ENCODE data around the gene INTS6. TPM values are rescaled to one million over a fixed set of nuclear protein-coding genes. Genes with fewer than 3 reads are reported as not detected.

Gene INTS6
- total RNA-seq, 2 experiments from 2014 or later, result 48.9 to 52.0 TPM

GRCh38 chr13:51397262-51397941 lies 55.4 kb downstream of the INTS6 start:
- H3K36me3 Mint-ChIP-seq (ENCODE audit: low read depth), result peaks cover 35% of the 10 kb centered on the region
- no peak overlapping the region for H3K27ac Mint-ChIP-seq
- H3K9me3 Mint-ChIP-seq (ENCODE audit: insufficient read depth), result no peaks in the 10 kb centered on the region
- peaks cover 17% of the 10 kb centered on the region for H3K4me1 Mint-ChIP-seq (ENCODE audit: low read depth)
- POLR2A ChIA-PET, result no interaction called here
- no peaks in the 10 kb centered on the region for H3K27me3 Mint-ChIP-seq (ENCODE audit: low read depth)
- no peak for DNase-seq
- H3K4me3 Mint-ChIP-seq, result no peak overlapping the region
- CTCF ChIA-PET, result no interaction called here
- ATAC-seq, result no peak

- Mint-ChIP-seq H3K4me3 (no peak overlapping the region), H3K4me1 (ENCODE audit: low read depth) (peaks cover 17% of the 10 kb centered on the region), H3K27ac (no peak overlapping the region), H3K27me3 (ENCODE audit: low read depth) (no peaks in the 10 kb centered on the region), H3K9me3 (ENCODE audit: insufficient read depth) (no peaks in the 10 kb centered on the region), H3K36me3 (ENCODE audit: low read depth) (peaks cover 40% of the 10 kb centered on the region)
- ChIA-PET POLR2A (no interaction called here), CTCF (no interaction called here)
- DNase-seq (no peak), ATAC-seq (no peak)
Observed at GRCh38 chr13:51396352-51396751, 56.5 kb downstream of the INTS6 start.

GRCh38 chr13:51394724-51395123 lies 58.1 kb downstream of the INTS6 start:
- ATAC-seq (no peak), DNase-seq (no peak)
- Mint-ChIP-seq H3K4me1 (ENCODE audit: low read depth) (peaks cover 13% of the 10 kb centered on the region), H3K4me3 (no peak overlapping the region), H3K27ac (no peak overlapping the region), H3K9me3 (ENCODE audit: insufficient read depth) (no peaks in the 10 kb centered on the region), H3K36me3 (ENCODE audit: low read depth) (peaks cover 34% of the 10 kb centered on the region), H3K27me3 (ENCODE audit: low read depth) (no peaks in the 10 kb centered on the region)
- POLR2A ChIA-PET, result no interaction called here
- CTCF ChIA-PET, result interaction anchor here (2.3 kb wide), 1 partner anchor 9 kb away, joined by 7 read pairs; no protein-coding TSS in a partner anchor

- Mint-ChIP-seq H3K4me3 (no peak overlapping the region), H3K27ac (no peak overlapping the region), H3K4me1 (ENCODE audit: low read depth) (no peaks in the 10 kb centered on the region), H3K9me3 (ENCODE audit: insufficient read depth) (no peaks in the 10 kb centered on the region), H3K36me3 (ENCODE audit: low read depth) (peaks cover 22% of the 10 kb centered on the region), H3K27me3 (ENCODE audit: low read depth) (no peaks in the 10 kb centered on the region)
- ChIA-PET CTCF (interaction anchor here (1.8 kb wide), 1 partner anchor 10 kb away, joined by 7 read pairs; no protein-coding TSS in a partner anchor), POLR2A (no interaction called here)
- ATAC-seq (no peak), DNase-seq (no peak)
Observed at GRCh38 chr13:51385114-51385513, 67.7 kb downstream of the INTS6 start.

DNA sequence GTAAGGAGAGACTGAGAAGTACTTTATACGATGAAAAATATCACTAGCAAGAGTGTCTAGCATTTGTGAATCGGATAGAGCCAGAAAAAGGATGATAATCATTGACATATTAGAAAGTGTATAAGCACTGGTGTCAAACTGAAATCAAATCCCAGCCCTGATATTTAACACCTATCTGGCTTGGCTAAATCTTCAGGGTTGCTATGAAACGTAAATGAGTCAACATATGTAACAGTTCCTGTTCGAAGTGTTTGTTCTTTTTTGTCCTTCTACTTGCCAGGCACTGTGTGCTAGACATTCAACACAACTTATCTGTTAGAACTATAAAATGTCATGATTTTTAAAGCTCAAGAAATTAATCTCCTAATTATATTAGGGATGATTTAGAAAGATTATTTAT lies 72.6 kb downstream of the INTS6 start:
- no peaks in the 10 kb centered on the region for H3K4me1 Mint-ChIP-seq (ENCODE audit: low read depth)
- no peak for DNase-seq
- no peaks in the 10 kb centered on the region for H3K9me3 Mint-ChIP-seq (ENCODE audit: insufficient read depth)
- H3K4me3 Mint-ChIP-seq, result no peak overlapping the region
- CTCF ChIA-PET, result interaction anchor here (1.3 kb wide), 1 partner anchor 94 kb away, joined by 5 read pairs; no protein-coding TSS in a partner anchor
- no peak overlapping the region for H3K27ac Mint-ChIP-seq
- ATAC-seq, result no peak
- no peaks in the 10 kb centered on the region for H3K27me3 Mint-ChIP-seq (ENCODE audit: low read depth)
- peaks cover 46% of the 10 kb centered on the region for H3K36me3 Mint-ChIP-seq (ENCODE audit: low read depth)
- POLR2A ChIA-PET, result no interaction called here

DNA sequence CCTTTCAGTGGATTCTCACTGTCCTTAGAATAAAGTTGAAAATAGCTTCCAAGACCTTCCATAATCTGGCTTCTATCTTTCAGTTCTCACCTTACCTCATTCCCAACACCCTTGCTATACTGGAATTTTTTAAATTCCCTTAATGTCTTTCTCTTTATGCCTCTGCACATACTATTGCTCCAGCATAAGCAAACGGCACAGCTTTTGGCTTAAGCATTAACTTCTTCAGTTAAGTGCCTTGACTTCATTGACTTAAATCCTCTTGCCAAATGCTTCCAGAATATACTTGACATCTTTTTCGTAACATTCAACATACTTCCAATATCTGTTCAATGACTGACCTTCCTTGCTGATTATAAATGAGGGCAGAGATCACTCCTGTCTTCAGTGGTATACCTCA lies 79.4 kb downstream of the INTS6 start:
- ATAC-seq, result no peak
- H3K27me3 Mint-ChIP-seq (ENCODE audit: low read depth), result no peaks in the 10 kb centered on the region
- POLR2A ChIA-PET, result no interaction called here
- H3K4me3 Mint-ChIP-seq, result no peak overlapping the region
- DNase-seq, result no peak
- CTCF ChIA-PET, result no interaction called here
- no peaks in the 10 kb centered on the region for H3K4me1 Mint-ChIP-seq (ENCODE audit: low read depth)
- H3K36me3 Mint-ChIP-seq (ENCODE audit: low read depth), result peaks cover 40% of the 10 kb centered on the region
- no peak overlapping the region for H3K27ac Mint-ChIP-seq
- H3K9me3 Mint-ChIP-seq (ENCODE audit: insufficient read depth), result no peaks in the 10 kb centered on the region

DNA sequence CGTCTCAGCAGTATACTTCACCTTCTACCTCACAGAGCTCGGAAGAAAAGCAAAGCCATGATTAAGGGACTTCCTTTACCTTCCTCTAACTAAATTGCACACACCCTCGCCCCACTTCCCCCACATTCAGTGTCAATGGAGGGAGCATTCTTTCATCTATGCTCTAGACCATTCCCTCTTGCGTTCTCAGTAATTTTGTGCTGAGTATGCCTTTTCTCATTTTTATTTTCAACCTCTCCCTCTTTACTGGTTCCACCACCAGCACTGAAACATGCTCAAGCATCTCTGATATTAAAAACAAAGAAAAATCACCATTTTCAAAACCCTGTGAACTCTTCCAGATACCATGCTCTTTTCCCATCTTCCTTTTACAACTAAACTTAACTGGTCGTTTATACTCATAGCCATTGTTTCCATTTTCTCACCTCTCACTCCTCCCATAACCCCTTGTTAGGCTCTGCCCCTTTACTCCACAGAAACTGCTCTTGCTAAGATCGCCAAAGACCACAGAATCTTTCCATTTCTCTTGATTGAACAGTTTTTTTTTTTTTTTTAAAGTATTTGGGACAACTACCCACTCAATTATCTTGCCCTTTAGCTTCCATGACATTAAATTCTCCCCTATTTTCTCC lies 81.0 kb downstream of the INTS6 start:
- peaks cover 30% of the 10 kb centered on the region for H3K36me3 Mint-ChIP-seq (ENCODE audit: low read depth)
- no peaks in the 10 kb centered on the region for H3K9me3 Mint-ChIP-seq (ENCODE audit: insufficient read depth)
- no peaks in the 10 kb centered on the region for H3K27me3 Mint-ChIP-seq (ENCODE audit: low read depth)
- H3K27ac Mint-ChIP-seq, result no peak overlapping the region
- DNase-seq (no peak), ATAC-seq (no peak)
- CTCF ChIA-PET, result interaction anchor here (0.8 kb wide), 1 partner anchor 424 kb away, joined by 3 read pairs; no protein-coding TSS in a partner anchor
- POLR2A ChIA-PET, result no interaction called here
- no peaks in the 10 kb centered on the region for H3K4me1 Mint-ChIP-seq (ENCODE audit: low read depth)
- H3K4me3 Mint-ChIP-seq, result no peak overlapping the region

DNA sequence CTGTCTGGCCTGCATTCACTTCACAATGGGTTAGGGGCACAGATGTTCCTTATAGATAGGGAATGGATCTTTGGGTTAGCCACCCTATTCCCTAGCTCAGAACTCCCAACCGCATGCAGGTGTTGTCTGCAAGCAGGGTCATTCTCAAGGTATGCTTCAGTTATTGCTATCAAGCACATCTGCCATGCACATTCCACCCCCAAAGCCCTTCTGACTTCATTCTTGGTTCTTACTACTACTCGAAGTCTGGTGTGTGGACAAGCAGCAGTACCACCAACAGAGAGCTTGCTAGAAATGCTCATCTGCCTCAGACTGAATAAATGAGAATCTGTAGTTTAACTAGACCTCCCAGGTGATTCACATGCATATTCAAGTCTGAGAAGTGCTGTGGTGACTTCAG lies 82.0 kb downstream of the INTS6 start:
- Mint-ChIP-seq H3K27me3 (ENCODE audit: low read depth) (no peaks in the 10 kb centered on the region), H3K36me3 (ENCODE audit: low read depth) (peaks cover 30% of the 10 kb centered on the region), H3K4me1 (ENCODE audit: low read depth) (no peaks in the 10 kb centered on the region), H3K4me3 (no peak overlapping the region), H3K9me3 (ENCODE audit: insufficient read depth) (no peaks in the 10 kb centered on the region), H3K27ac (no peak overlapping the region)
- ATAC-seq (no peak), DNase-seq (no peak)
- POLR2A ChIA-PET, result no interaction called here
- CTCF ChIA-PET, result no interaction called here

DNA sequence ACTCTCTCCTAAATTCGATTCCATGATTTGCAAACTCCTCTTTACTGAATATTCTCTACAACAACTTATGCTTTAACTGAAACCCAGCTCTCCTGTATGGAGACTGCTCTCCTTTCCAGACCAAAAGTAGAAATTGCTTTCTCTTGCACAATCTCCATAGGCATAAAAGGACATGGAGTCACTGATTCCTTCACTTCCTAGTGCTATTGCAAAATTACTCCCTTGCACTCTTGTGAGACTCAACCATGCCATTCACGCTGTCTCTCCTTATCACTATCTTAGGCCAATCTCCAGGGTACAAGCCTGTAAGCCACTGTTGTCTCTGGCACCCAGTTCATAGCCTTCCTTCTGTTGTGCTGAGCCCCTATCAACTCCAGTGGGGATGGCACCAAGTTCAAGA lies 82.7 kb downstream of the INTS6 start:
- CTCF ChIA-PET, result no interaction called here

GRCh38 chr13:51364404-51365008 lies 88.3 kb downstream of the INTS6 start:
- H3K27me3 Mint-ChIP-seq (ENCODE audit: low read depth), result no peaks in the 10 kb centered on the region
- ChIA-PET CTCF (no interaction called here), POLR2A (interaction anchor here (0.9 kb wide), 1 partner anchor 89 kb away, joined by 3 read pairs; the partner anchor contains the start of gene INTS6)
- H3K27ac Mint-ChIP-seq, result no peak overlapping the region
- DNase-seq, result no peak
- H3K9me3 Mint-ChIP-seq (ENCODE audit: insufficient read depth), result no peaks in the 10 kb centered on the region
- no peak overlapping the region for H3K4me3 Mint-ChIP-seq
- ATAC-seq, result no peak
- peaks cover 52% of the 10 kb centered on the region for H3K36me3 Mint-ChIP-seq (ENCODE audit: low read depth)
- H3K4me1 Mint-ChIP-seq (ENCODE audit: low read depth), result peaks cover 5% of the 10 kb centered on the region

More for the DNA sequence above, 82.7 kb downstream of the INTS6 start:
- no peak overlapping the region for H3K4me3 Mint-ChIP-seq
- peaks cover 29% of the 10 kb centered on the region for H3K36me3 Mint-ChIP-seq (ENCODE audit: low read depth)
- no peaks in the 10 kb centered on the region for H3K4me1 Mint-ChIP-seq (ENCODE audit: low read depth)
- H3K27me3 Mint-ChIP-seq (ENCODE audit: low read depth), result no peaks in the 10 kb centered on the region
- POLR2A ChIA-PET, result no interaction called here
- H3K9me3 Mint-ChIP-seq (ENCODE audit: insufficient read depth), result no peaks in the 10 kb centered on the region
- peak overlapping the region; percentile 21 for H3K27ac Mint-ChIP-seq
- DNase-seq (no peak), ATAC-seq (no peak)

DNA sequence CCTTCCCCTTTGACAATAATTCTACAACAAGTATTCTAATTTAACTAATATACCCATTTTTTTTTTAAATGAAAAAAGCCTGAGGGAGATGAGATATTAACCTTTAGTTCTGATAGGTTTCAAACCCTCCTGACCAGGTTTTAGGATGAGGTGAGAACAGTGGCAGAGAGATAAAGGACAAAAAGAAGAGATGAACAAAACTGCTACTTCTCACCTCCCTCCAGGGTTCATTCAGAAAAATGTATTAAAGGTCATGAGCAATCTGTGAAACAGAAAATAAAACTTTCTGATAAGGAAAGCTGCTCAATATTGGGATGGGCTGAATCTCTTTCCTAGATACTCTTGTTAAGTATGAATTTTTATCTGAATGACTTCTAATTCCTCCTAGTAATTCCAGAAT lies 89.2 kb downstream of the INTS6 start:
- DNase-seq (no peak), ATAC-seq (no peak)
- POLR2A ChIA-PET, result interaction anchor here (0.9 kb wide), 1 partner anchor 89 kb away, joined by 3 read pairs; the partner anchor contains the start of gene INTS6
- Mint-ChIP-seq H3K4me3 (no peak overlapping the region), H3K36me3 (ENCODE audit: low read depth) (peaks cover 46% of the 10 kb centered on the region), H3K4me1 (ENCODE audit: low read depth) (peaks cover 5% of the 10 kb centered on the region), H3K27me3 (ENCODE audit: low read depth) (no peaks in the 10 kb centered on the region), H3K27ac (no peak overlapping the region), H3K9me3 (ENCODE audit: insufficient read depth) (no peaks in the 10 kb centered on the region)
- CTCF ChIA-PET, result no interaction called here

GRCh38 chr13:51361106-51361505 lies 91.7 kb downstream of the INTS6 start:
- ATAC-seq, result no peak
- H3K27me3 Mint-ChIP-seq (ENCODE audit: low read depth), result no peaks in the 10 kb centered on the region
- H3K4me1 Mint-ChIP-seq (ENCODE audit: low read depth), result peaks cover 5% of the 10 kb centered on the region
- POLR2A ChIA-PET, result no interaction called here
- H3K9me3 Mint-ChIP-seq (ENCODE audit: insufficient read depth), result no peaks in the 10 kb centered on the region
- H3K36me3 Mint-ChIP-seq (ENCODE audit: low read depth), result peaks cover 38% of the 10 kb centered on the region
- DNase-seq, result no peak
- H3K27ac Mint-ChIP-seq, result no peak overlapping the region
- CTCF ChIA-PET, result interaction anchor here (1.2 kb wide), 1 partner anchor 52 kb away, joined by 3 read pairs; no protein-coding TSS in a partner anchor
- H3K4me3 Mint-ChIP-seq, result no peak overlapping the region
